MCF 10A (cell line): Measurements from ENCODE around the gene IL21R. TPM values are rescaled to one million over a fixed set of nuclear protein-coding genes. Genes with fewer than 3 reads are reported as not detected.
A peak's percentile ranks its signal among the peaks of the same experiment; 100 is the strongest.

Experiments used
- BruUV-seq: library from RNA; stranded (reverse); fragments of 400-500 nt; replicated peaks from 2 replicates; lab custom pipeline; 2021; lab: Mats Ljungman, UMichigan
- CTCF ChIA-PET: fragments of 300-600 bp; sonication (Branson Sonifier 250); formaldehyde crosslinking; extraction: SDS; loops from one replicate; lab custom pipeline; 2021; ENCODE audit warnings: antibody characterized with exemption, inconsistent platforms; lab: Yijun Ruan, JAX
- POLR2A ChIA-PET: fragments of 300-600, 350-650 bp; sonication (Branson Sonifier 250); formaldehyde crosslinking; extraction: SDS; loops from one replicate; lab custom pipeline; 2020; ENCODE audit warnings: antibody characterized with exemption, inconsistent platforms; lab: Yijun Ruan, JAX
- DNase-seq: peaks from one replicate; pipeline ENCODE4 v3.0.0-alpha.2; 2018; ENCODE audit not compliant: unreplicated experiment
- H3K27ac Mint-ChIP-seq: one replicate; pipeline ENCODE4 v1.8.0; 2022; ENCODE audit warnings: mild to moderate bottlenecking, low read depth, mixed read lengths; ENCODE audit not compliant: unreplicated experiment
- H3K27me3 Mint-ChIP-seq: one replicate; pipeline ENCODE4 v1.8.0; 2022; ENCODE audit warnings: mixed read lengths; ENCODE audit not compliant: insufficient read depth, unreplicated experiment
- H3K36me3 Mint-ChIP-seq: one replicate; pipeline ENCODE4 v1.8.0; 2022; ENCODE audit warnings: mild to moderate bottlenecking, moderate library complexity, mixed read lengths; ENCODE audit not compliant: insufficient read depth, unreplicated experiment
- H3K4me1 Mint-ChIP-seq: one replicate; pipeline ENCODE4 v1.8.0; 2022; ENCODE audit warnings: mixed read lengths; ENCODE audit not compliant: insufficient read depth, unreplicated experiment
- H3K4me3 Mint-ChIP-seq: one replicate; pipeline ENCODE4 v1.8.0; 2022; ENCODE audit warnings: mild to moderate bottlenecking, moderate library complexity, mixed read lengths; ENCODE audit not compliant: unreplicated experiment
- H3K9me3 Mint-ChIP-seq: one replicate; pipeline ENCODE4 v1.8.0; 2022; ENCODE audit warnings: mixed read lengths; ENCODE audit not compliant: unreplicated experiment
- CTCF ChIP-seq: fragments of 200-600 bp; IDR thresholded peaks from one replicate; pipeline ENCODE4 v1.8.0; 2022; ENCODE audit warnings: antibody characterized with exemption, mild to moderate bottlenecking; ENCODE audit not compliant: unreplicated experiment
- intact Hi-C: fragments of 100-400 bp; cut with micrococcal nuclease; formaldehyde crosslinking; loops from 2 replicates; pipeline ENCODE4 v1.14.1; 2022
- total RNA-seq: library from RNA; stranded (reverse); gene quantifications from 2 replicates; pipeline ENCODE4 v1.2.3, GENCODE V29; 2022

The IL21R gene
- total RNA-seq, 1 experiment from 2014 or later, result 0.21 TPM

- DNase-seq, result no peak
- no TSS peak for BruUV-seq
- no peak overlapping the region for H3K4me3 Mint-ChIP-seq
- intact Hi-C loops, result no loop called here
- H3K9me3 Mint-ChIP-seq, result no peaks in the 10 kb centered on the region
- H3K36me3 Mint-ChIP-seq, result peaks cover 43% of the 10 kb centered on the region
- TF ChIP-seq CTCF, result no peak
- no peak overlapping the region for H3K27ac Mint-ChIP-seq
- POLR2A ChIA-PET, result no interaction called here
- H3K4me1 Mint-ChIP-seq, result peaks cover 6% of the 10 kb centered on the region
- no peaks in the 10 kb centered on the region for H3K27me3 Mint-ChIP-seq
- CTCF ChIA-PET, result interaction anchor here (0.7 to 3.5 kb wide), 4 partner anchors 108 to 1525 kb away, joined by 3 to 23 read pairs (median 4); no protein-coding TSS in a partner anchor
These were observed 38.7 kb upstream of the IL21R start for GRCh38 chr16:27363246-27363632.

- TF ChIP-seq CTCF, result no peak
- ChIA-PET POLR2A (no interaction called here), CTCF (interaction anchor here (0.7 to 3.5 kb wide), 5 partner anchors 107 to 1526 kb away, joined by 3 to 23 read pairs (median 3); no protein-coding TSS in a partner anchor)
- intact Hi-C loops, result no loop called here
- Mint-ChIP-seq H3K4me3 (no peak overlapping the region), H3K4me1 (peaks cover 6% of the 10 kb centered on the region), H3K9me3 (no peaks in the 10 kb centered on the region), H3K27ac (no peak overlapping the region), H3K36me3 (peaks cover 41% of the 10 kb centered on the region), H3K27me3 (no peaks in the 10 kb centered on the region)
- BruUV-seq, result no TSS peak
- DNase-seq, result peak; percentile 56
These were observed 38.2 kb upstream of the IL21R start for GRCh38 chr16:27363797-27364196.

- Mint-ChIP-seq H3K4me1 (peaks cover 6% of the 10 kb centered on the region), H3K4me3 (no peak overlapping the region), H3K9me3 (no peaks in the 10 kb centered on the region), H3K27me3 (no peaks in the 10 kb centered on the region), H3K36me3 (peaks cover 35% of the 10 kb centered on the region), H3K27ac (no peak overlapping the region)
- ChIA-PET CTCF (interaction anchor here (1.0 to 6.5 kb wide), 6 partner anchors 9 to 210 kb away, joined by 3 to 248 read pairs (median 20); no protein-coding TSS in a partner anchor), POLR2A (no interaction called here)
- no TSS peak for BruUV-seq
- no peak for TF ChIP-seq CTCF
- intact Hi-C loops, result no loop called here
- DNase-seq, result peak; percentile 60
These were observed 37.4 kb upstream of the IL21R start for GRCh38 chr16:27364493-27365141.

GRCh38 chr16:27365142-27366089 lies 36.6 kb upstream of the IL21R start:
- peaks cover 6% of the 10 kb centered on the region for H3K9me3 Mint-ChIP-seq
- no peak for DNase-seq
- ChIA-PET POLR2A (interaction anchor here (0.6 to 3.5 kb wide), 3 partner anchors 50 to 107 kb away, joined by 3 to 17 read pairs (median 11); no protein-coding TSS in a partner anchor), CTCF (interaction anchor here (0.6 to 6.5 kb wide), 11 partner anchors 10 to 676 kb away, joined by 3 to 248 read pairs (median 5); no protein-coding TSS in a partner anchor)
- no peak for TF ChIP-seq CTCF
- peaks cover 6% of the 10 kb centered on the region for H3K4me1 Mint-ChIP-seq
- H3K36me3 Mint-ChIP-seq, result peaks cover 32% of the 10 kb centered on the region
- H3K4me3 Mint-ChIP-seq, result no peak overlapping the region
- H3K27me3 Mint-ChIP-seq, result no peaks in the 10 kb centered on the region
- no TSS peak for BruUV-seq
- no peak overlapping the region for H3K27ac Mint-ChIP-seq
- intact Hi-C loops, result no loop called here
